WTC11 (cell line): ENCODE results near the gene CAMK2D.

Experiments used
- CREM ChIP-seq: sonication (generic); formaldehyde crosslinking; IDR thresholded peaks from 2 replicates; pipeline ENCODE4 v1.8.1; 2022; ENCODE audit warnings: mild to moderate bottlenecking, missing genetic modification reagents, moderate library complexity
- SMAD3 ChIP-seq: sonication (generic); formaldehyde crosslinking; IDR thresholded peaks from 2 replicates; pipeline ENCODE4 v1.8.0; 2022; ENCODE audit warnings: missing genetic modification reagents, mild to moderate bottlenecking, borderline replicate concordance
- SP1 ChIP-seq: sonication (generic); formaldehyde crosslinking; conservative IDR thresholded peaks from 2 replicates; pipeline ENCODE4 v1.8.1; 2022; ENCODE audit warnings: missing genetic modification reagents
- TF ChIP-seq, protein P1 (sequence below): fragments of 200-600 bp; IDR thresholded peaks from 2 replicates; pipeline ENCODE4 v1.8.0; 2022; ENCODE audit warnings: antibody characterized with exemption
- TF ChIP-seq, protein P2 (sequence below): sonication (generic); formaldehyde crosslinking; IDR thresholded peaks from 2 replicates; pipeline ENCODE4 v1.8.0; 2022; ENCODE audit warnings: mild to moderate bottlenecking, missing genetic modification reagents
- TF ChIP-seq, protein P3 (sequence below): fragments of 250-450 bp; sonication (Bioruptor Pico); IDR thresholded peaks from 2 replicates; pipeline ENCODE4 v1.9.0; 2021; ENCODE audit warnings: mild to moderate bottlenecking
- TF ChIP-seq, protein P4 (sequence below): sonication (generic); formaldehyde crosslinking; IDR thresholded peaks from 2 replicates; pipeline ENCODE4 v1.8.1; 2022; ENCODE audit warnings: low read depth, mild to moderate bottlenecking, moderate library complexity, missing genetic modification reagents, borderline replicate concordance

DNA sequence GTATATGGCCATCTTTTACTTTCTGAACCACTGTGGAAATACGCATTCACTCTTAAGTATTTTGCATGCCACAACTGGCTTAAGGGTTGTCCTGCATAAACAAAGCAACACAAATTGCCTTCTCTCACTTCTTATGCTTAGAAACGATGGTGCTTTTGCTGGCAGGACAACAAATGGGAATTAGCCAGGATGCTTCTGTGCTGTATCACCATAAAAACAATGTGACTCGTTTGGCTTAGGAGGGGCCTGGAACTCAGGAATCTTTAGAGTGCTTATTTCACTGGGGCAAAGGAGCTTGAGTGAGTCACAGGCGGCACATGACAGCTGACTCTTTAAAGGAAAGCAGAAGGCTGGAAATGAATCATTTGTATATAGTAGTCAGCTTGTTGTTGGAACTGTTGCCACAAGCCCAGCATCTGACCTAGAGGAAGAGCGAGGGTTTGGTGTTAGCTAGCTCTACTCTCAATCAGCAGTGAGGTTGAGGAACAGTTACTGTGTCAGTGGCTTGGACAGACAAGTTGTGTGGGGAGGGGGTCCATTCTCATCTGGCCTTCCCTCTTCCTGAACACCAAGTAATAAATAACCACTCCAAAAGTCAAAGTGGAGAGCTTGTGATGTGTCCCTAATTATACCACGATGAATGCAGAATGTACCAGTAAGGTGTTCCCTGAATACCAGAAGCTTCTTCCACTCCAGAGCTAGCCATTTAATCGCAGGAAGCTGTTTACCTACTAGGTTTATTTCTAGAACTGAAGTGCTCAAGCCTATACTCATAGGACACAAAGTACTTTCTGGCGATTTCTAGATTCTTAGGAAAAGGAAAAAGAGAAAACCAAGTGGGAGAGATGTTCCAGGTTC lies 293.1 kb downstream of the CAMK2D start:
- TF ChIP-seq, protein P1, sequence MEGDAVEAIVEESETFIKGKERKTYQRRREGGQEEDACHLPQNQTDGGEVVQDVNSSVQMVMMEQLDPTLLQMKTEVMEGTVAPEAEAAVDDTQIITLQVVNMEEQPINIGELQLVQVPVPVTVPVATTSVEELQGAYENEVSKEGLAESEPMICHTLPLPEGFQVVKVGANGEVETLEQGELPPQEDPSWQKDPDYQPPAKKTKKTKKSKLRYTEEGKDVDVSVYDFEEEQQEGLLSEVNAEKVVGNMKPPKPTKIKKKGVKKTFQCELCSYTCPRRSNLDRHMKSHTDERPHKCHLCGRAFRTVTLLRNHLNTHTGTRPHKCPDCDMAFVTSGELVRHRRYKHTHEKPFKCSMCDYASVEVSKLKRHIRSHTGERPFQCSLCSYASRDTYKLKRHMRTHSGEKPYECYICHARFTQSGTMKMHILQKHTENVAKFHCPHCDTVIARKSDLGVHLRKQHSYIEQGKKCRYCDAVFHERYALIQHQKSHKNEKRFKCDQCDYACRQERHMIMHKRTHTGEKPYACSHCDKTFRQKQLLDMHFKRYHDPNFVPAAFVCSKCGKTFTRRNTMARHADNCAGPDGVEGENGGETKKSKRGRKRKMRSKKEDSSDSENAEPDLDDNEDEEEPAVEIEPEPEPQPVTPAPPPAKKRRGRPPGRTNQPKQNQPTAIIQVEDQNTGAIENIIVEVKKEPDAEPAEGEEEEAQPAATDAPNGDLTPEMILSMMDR = no peak
- TF ChIP-seq, protein P2, sequence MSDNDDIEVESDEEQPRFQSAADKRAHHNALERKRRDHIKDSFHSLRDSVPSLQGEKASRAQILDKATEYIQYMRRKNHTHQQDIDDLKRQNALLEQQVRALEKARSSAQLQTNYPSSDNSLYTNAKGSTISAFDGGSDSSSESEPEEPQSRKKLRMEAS (CRISPR knock-in tag) = no peak
- TF ChIP-seq, protein P3, sequence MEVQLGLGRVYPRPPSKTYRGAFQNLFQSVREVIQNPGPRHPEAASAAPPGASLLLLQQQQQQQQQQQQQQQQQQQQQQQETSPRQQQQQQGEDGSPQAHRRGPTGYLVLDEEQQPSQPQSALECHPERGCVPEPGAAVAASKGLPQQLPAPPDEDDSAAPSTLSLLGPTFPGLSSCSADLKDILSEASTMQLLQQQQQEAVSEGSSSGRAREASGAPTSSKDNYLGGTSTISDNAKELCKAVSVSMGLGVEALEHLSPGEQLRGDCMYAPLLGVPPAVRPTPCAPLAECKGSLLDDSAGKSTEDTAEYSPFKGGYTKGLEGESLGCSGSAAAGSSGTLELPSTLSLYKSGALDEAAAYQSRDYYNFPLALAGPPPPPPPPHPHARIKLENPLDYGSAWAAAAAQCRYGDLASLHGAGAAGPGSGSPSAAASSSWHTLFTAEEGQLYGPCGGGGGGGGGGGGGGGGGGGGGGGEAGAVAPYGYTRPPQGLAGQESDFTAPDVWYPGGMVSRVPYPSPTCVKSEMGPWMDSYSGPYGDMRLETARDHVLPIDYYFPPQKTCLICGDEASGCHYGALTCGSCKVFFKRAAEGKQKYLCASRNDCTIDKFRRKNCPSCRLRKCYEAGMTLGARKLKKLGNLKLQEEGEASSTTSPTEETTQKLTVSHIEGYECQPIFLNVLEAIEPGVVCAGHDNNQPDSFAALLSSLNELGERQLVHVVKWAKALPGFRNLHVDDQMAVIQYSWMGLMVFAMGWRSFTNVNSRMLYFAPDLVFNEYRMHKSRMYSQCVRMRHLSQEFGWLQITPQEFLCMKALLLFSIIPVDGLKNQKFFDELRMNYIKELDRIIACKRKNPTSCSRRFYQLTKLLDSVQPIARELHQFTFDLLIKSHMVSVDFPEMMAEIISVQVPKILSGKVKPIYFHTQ (CRISPR knock-in tag) = no peak
- TF ChIP-seq CREM (CRISPR knock-in tag) (no peak), SP1 (CRISPR knock-in tag) (no peak), SMAD3 (CRISPR knock-in tag) (no peak)
- TF ChIP-seq, protein P4, sequence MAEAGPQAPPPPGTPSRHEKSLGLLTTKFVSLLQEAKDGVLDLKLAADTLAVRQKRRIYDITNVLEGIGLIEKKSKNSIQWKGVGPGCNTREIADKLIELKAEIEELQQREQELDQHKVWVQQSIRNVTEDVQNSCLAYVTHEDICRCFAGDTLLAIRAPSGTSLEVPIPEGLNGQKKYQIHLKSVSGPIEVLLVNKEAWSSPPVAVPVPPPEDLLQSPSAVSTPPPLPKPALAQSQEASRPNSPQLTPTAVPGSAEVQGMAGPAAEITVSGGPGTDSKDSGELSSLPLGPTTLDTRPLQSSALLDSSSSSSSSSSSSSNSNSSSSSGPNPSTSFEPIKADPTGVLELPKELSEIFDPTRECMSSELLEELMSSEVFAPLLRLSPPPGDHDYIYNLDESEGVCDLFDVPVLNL (CRISPR knock-in tag) = no peak
